Endothelial cell of umbilical vein (primary cell): Measurements from ENCODE around the gene CTBP2.

Source experiments
- EZH2 ChIP-seq: IDR thresholded peaks from 2 replicates; pipeline ENCODE4 v1.6.1; 2012; ENCODE audit warnings: borderline replicate concordance, low read depth, mild to moderate bottlenecking, moderate library complexity, low read length, inconsistent platforms; ENCODE audit not compliant: severe bottlenecking
- JUN ChIP-seq: IDR thresholded peaks from 2 replicates; pipeline ENCODE4 v1.6.1; 2011; ENCODE audit warnings: borderline replicate concordance, low read depth; ENCODE audit not compliant: insufficient read length, insufficient read depth
- MYC ChIP-seq: IDR thresholded peaks from one replicate; pipeline ENCODE4 v1.6.1; 2011; ENCODE audit warnings: mild to moderate bottlenecking, low read depth, low read length
- POLR2A ChIP-seq: IDR thresholded peaks from 2 replicates; pipeline ENCODE4 v1.6.1; 2012; ENCODE audit warnings: low read depth, mild to moderate bottlenecking, control low read depth, low read length
- POLR2AphosphoS5 ChIP-seq: IDR thresholded peaks from 2 replicates; pipeline ENCODE4 v1.6.1; 2012; ENCODE audit warnings: low read depth, mild to moderate bottlenecking, control low read depth, low read length, moderate library complexity; ENCODE audit not compliant: insufficient read depth
- TF ChIP-seq, protein P1 (sequence below), 2 donors: IDR thresholded peaks; 1 replicate in 1 of 2; 2 replicates in 1 of 2; pipeline ENCODE4 v1.5.1; 2011; ENCODE audit warnings: low read length in 2 of 2, mild to moderate bottlenecking in 2 of 2, moderate library complexity in 2 of 2, control low read depth in 1 of 2, inconsistent platforms in 1 of 2, low read depth in 1 of 2; ENCODE audit not compliant: insufficient read depth in 1 of 2; ENCODE audit errors: extremely low read depth in 1 of 2

- TF ChIP-seq POLR2AphosphoS5 (no peak), POLR2A (no peak), MYC (no peak), EZH2 (no peak), JUN (no peak)
- TF ChIP-seq, protein P1, sequence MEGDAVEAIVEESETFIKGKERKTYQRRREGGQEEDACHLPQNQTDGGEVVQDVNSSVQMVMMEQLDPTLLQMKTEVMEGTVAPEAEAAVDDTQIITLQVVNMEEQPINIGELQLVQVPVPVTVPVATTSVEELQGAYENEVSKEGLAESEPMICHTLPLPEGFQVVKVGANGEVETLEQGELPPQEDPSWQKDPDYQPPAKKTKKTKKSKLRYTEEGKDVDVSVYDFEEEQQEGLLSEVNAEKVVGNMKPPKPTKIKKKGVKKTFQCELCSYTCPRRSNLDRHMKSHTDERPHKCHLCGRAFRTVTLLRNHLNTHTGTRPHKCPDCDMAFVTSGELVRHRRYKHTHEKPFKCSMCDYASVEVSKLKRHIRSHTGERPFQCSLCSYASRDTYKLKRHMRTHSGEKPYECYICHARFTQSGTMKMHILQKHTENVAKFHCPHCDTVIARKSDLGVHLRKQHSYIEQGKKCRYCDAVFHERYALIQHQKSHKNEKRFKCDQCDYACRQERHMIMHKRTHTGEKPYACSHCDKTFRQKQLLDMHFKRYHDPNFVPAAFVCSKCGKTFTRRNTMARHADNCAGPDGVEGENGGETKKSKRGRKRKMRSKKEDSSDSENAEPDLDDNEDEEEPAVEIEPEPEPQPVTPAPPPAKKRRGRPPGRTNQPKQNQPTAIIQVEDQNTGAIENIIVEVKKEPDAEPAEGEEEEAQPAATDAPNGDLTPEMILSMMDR (IDR thresholded peaks at IDR 0.05; ENCODE audit: extremely low read depth in 1 of 2, insufficient read depth in 1 of 2, low read depth in 1 of 2, low read length in 2 of 2), result no peak
Observed at GRCh38 chr10:125169915-125170314, 9.6 kb upstream of the CTBP2 start.
